Breast epithelium (tissue), 4 donors: ENCODE results near the gene NAALADL2. TPM values are rescaled to one million over a fixed set of nuclear protein-coding genes. Genes with fewer than 3 reads are reported as not detected.

Experiments
- DNase-seq, 2 donors: peaks; one replicate each; pipeline ENCODE4 v3.0.0-alpha.2; 2019; ENCODE audit warnings: low spot score in 2 of 2
- H3K27ac ChIP-seq, 2 donors: fragments of 200-600 bp; sonication (generic) in 1 of 2; one replicate each; pipeline ENCODE4 v1.5.1; 2016 to 2019; ENCODE audit warnings: mild to moderate bottlenecking in 1 of 2
- H3K27me3 ChIP-seq, 2 donors: fragments of 200-600 bp; sonication (generic) in 1 of 2; one replicate each; pipeline versions ENCODE4 v1.5.1 to v1.6.0; 2017 to 2019; ENCODE audit warnings: control low read depth in 1 of 2, mild to moderate bottlenecking in 1 of 2
- H3K36me3 ChIP-seq: fragments of 200-600 bp; one replicate; pipeline ENCODE4 v1.5.1; 2019
- H3K4me1 ChIP-seq, 2 donors: fragments of 200-600 bp; sonication (generic); one replicate each; pipeline ENCODE4 v1.5.1; 2016 to 2019; ENCODE audit warnings: control low read depth in 1 of 2
- H3K4me3 ChIP-seq, 3 donors: fragments of 200-600 bp; sonication (generic); 1 replicate in 2 of 3; 2 replicates in 1 of 3; pipeline ENCODE4 v1.5.1; 2016 to 2019; ENCODE audit warnings: mild to moderate bottlenecking in 3 of 3, moderate library complexity in 2 of 3
- H3K9me3 ChIP-seq, 2 donors: fragments of 200-600 bp; sonication (generic) in 1 of 2; one replicate each; pipeline ENCODE4 v1.5.1; 2016 to 2019; ENCODE audit warnings: control low read depth in 1 of 2
- CTCF ChIP-seq, 3 donors: fragments of 450-650 bp; IDR thresholded peaks; one replicate each; pipeline ENCODE4 v1.5.1; 2016 to 2017; ENCODE audit warnings: antibody characterized with exemption in 3 of 3, mild to moderate bottlenecking in 3 of 3, moderate library complexity in 3 of 3
- POLR2A ChIP-seq: fragments of 450-650 bp; IDR thresholded peaks from one replicate; pipeline ENCODE4 v1.6.1; 2016; ENCODE audit warnings: antibody characterized with exemption, mild to moderate bottlenecking, moderate library complexity
- POLR2AphosphoS5 ChIP-seq, 3 donors: sonication (generic); formaldehyde crosslinking; IDR thresholded peaks; one replicate each; pipeline ENCODE4 v1.6.1; 2017; ENCODE audit warnings: antibody characterized with exemption in 3 of 3
- intact Hi-C: fragments of 100-400 bp; cut with DNase I; formaldehyde crosslinking; loops from one replicate; pipeline ENCODE4 v1.15.1; 2023; ENCODE audit warnings: low total_unique reads
- total RNA-seq, 3 donors: library from RNA; depleted of rRNA; stranded (reverse); fragments of >200 nt; gene quantifications; one replicate each; pipeline ENCODE4 v1.1.0, GENCODE V29; 2016

NAALADL2 gene
- total RNA-seq, 3 donors from 2014 or later: 12.0 to 69.5 (median 53.9) TPM

- intact Hi-C loops: no loop called here
These were observed 796.2 kb downstream of the NAALADL2 start for GRCh38 chr3:175655351-175655750.

GRCh38 chr3:175656461-175656860 lies 797.3 kb downstream of the NAALADL2 start:
- no peaks in the 10 kb centered on the region for H3K36me3 ChIP-seq
- no peak overlapping the region for H3K4me3 ChIP-seq
- no peaks in the 10 kb centered on the region for H3K9me3 ChIP-seq
- TF ChIP-seq CTCF (IDR thresholded peaks at IDR 0.05) (no peak), POLR2A (no peak), POLR2AphosphoS5 (IDR thresholded peaks at IDR 0.05) (no peak)
- no peak overlapping the region for H3K27ac ChIP-seq
- H3K27me3 ChIP-seq: no peaks in the 10 kb centered on the region
- H3K4me1 ChIP-seq: no peaks in the 10 kb centered on the region
- intact Hi-C loops: no loop called here
- no peak for DNase-seq

More at GRCh38 chr3:175655351-175655750, 796.2 kb downstream of the NAALADL2 start:
- no peaks in the 10 kb centered on the region for H3K36me3 ChIP-seq
- H3K27me3 ChIP-seq: no peaks in the 10 kb centered on the region
- no peak for DNase-seq
- no peak overlapping the region for H3K27ac ChIP-seq
- no peak for TF ChIP-seq CTCF (IDR thresholded peaks at IDR 0.05)
- TF ChIP-seq POLR2A: no peak
- no peak for TF ChIP-seq POLR2AphosphoS5 (IDR thresholded peaks at IDR 0.05)
- no peaks in the 10 kb centered on the region for H3K9me3 ChIP-seq
- no peaks in the 10 kb centered on the region for H3K4me1 ChIP-seq
- no peak overlapping the region for H3K4me3 ChIP-seq

GRCh38 chr3:175659670-175660350 lies 800.7 kb downstream of the NAALADL2 start:
- TF ChIP-seq CTCF (IDR thresholded peaks at IDR 0.05): no peak
- TF ChIP-seq POLR2AphosphoS5 (IDR thresholded peaks at IDR 0.05): no peak
- no peak for TF ChIP-seq POLR2A

GRCh38 chr3:175662815-175663214 lies 803.7 kb downstream of the NAALADL2 start:
- intact Hi-C loops: no loop called here
- H3K9me3 ChIP-seq: no peaks in the 10 kb centered on the region
- H3K4me1 ChIP-seq: no peaks in the 10 kb centered on the region
- no peak overlapping the region for H3K27ac ChIP-seq
- TF ChIP-seq POLR2A (no peak), POLR2AphosphoS5 (IDR thresholded peaks at IDR 0.05) (no peak), CTCF (IDR thresholded peaks at IDR 0.05) (no peak)
- no peak for DNase-seq
- H3K27me3 ChIP-seq: no peaks in the 10 kb centered on the region
- H3K4me3 ChIP-seq: no peak overlapping the region
- H3K36me3 ChIP-seq: no peaks in the 10 kb centered on the region

More at GRCh38 chr3:175659670-175660350, 800.7 kb downstream of the NAALADL2 start:
- no peak for DNase-seq
- H3K36me3 ChIP-seq: no peaks in the 10 kb centered on the region
- no peaks in the 10 kb centered on the region for H3K27me3 ChIP-seq
- no peaks in the 10 kb centered on the region for H3K9me3 ChIP-seq
- intact Hi-C loops: no loop called here
- no peak overlapping the region for H3K27ac ChIP-seq
- no peak overlapping the region for H3K4me3 ChIP-seq
- H3K4me1 ChIP-seq: no peaks in the 10 kb centered on the region

GRCh38 chr3:175664911-175665310 lies 805.8 kb downstream of the NAALADL2 start:
- Histone ChIP-seq H3K36me3 (no peaks in the 10 kb centered on the region), H3K9me3 (no peaks in the 10 kb centered on the region), H3K27ac (no peak overlapping the region), H3K4me3 (no peak overlapping the region), H3K27me3 (no peaks in the 10 kb centered on the region), H3K4me1 (no peaks in the 10 kb centered on the region)
- TF ChIP-seq CTCF (IDR thresholded peaks at IDR 0.05): no peak
- TF ChIP-seq POLR2AphosphoS5 (IDR thresholded peaks at IDR 0.05): no peak
- no peak for TF ChIP-seq POLR2A
- intact Hi-C loops: no loop called here
- no peak for DNase-seq
